ENCODE results near the gene ARGFX.
"Not testable (repeated sequence)": the region's sequence is repeated elsewhere in the genome, so short reads cannot be mapped to it uniquely, and the experiment has no call there.

ARGFX gene

DNA sequence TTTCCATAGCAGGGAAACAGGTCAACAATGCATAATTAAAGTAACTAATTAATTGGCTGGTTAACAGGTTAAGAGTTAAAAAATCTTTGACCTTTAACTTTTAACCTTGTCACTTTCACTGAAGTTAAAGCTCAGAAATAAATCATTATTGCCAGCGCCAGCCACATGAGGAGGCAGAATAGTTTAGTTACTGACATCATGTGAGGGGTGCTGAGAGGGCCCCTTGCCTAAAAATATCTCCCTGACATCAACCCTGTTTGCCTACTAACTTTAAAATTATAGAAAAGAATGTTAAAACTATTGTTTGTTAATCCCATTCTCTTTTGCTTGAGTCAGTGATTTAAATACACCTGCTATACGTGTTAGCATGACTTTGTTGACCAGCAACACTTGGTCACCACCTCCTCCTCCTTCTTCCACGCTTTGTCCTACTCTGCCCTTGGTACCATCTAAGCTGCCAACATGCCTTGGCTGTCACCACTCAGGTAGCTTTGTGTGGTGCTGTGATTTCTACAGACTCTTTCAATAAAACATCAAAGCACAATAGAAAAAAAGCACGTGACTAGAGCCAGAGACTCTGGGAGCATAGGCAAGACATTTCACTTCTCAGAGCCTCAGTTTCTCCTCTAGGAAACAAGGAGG, 28.1 kb downstream of the ARGFX start:
- DNase-seq (ENCODE audit: low read depth) = no peak
- no peak overlapping the region for H3K4me3 ChIP-seq (ENCODE audit: low read depth, low read length)

DNA sequence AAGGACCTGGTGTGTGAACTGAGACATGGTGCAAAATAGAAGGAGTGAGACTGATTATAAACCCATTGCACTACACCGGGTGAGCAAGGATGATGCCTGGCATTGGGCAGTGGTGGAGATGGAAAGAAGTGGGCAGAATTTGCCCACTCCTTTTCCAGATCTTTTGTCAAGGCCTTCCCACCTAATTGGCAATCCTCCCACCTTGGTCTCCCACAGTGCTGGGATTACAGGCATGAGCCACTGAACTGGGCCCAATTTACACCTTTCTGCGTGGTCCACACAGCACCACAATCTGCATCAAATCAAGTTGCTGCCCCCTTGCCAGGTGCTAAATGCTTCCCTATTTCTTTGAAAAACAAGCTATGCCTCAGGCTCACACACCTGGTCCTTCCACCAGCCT, 30.8 kb downstream of the ARGFX start:
- DNase-seq (ENCODE audit: low read depth) = no peak
- H3K4me3 ChIP-seq (ENCODE audit: low read depth, low read length) = no peak overlapping the region

DNA sequence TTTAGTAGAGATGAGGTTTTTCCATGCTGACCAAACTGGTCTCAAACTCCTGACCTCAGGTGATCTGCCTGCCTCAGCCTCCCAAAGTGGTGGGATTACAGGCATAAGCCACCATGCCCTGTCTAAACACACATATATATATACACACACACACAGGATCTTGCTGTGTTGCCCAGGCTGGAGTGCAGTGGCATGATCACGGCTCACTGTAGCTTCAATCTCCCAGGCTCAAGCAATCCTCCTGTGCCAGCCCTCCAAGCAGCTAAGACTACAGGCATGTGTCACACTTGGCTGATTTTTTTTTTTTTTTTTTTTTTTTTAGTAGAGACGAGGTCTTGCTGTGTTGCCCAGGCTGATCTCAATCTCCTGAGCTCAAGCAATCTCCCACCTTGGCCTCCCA, 32.2 kb downstream of the ARGFX start:
- H3K4me3 ChIP-seq (ENCODE audit: low read depth, low read length); DNase-seq (ENCODE audit: low read depth): not testable (repeated sequence)

DNA sequence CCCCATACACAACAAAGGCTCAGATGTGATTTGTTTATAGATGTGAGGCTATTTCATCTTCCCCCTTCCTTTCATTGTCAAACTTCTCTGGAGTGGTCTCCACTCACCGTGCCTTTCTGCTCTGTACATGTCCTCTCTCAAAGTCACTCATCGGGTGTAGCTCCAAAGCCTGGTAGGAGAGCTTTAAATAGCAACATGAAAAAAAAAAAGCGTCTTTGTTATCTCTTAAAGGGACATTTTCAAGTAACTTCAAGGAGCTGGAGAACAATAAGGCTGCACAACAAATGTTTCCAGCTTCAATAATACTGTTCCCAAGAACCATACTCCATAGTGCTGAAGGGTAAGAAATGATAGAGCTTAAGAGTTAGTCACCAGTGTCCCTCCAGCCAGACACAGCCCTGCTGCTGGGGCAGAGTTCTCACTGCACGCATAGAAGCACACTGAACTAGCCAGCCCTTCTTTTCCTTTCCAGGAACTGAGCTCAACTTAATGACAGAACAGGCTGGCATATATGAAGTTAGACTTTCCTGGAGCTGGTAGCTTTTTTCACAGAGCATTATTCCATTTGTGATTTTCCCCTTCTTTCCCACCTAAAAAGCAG, 33.6 kb downstream of the ARGFX start:
- H3K4me3 ChIP-seq (ENCODE audit: low read depth, low read length) = no peak overlapping the region
- DNase-seq (ENCODE audit: low read depth) = no peak

DNA sequence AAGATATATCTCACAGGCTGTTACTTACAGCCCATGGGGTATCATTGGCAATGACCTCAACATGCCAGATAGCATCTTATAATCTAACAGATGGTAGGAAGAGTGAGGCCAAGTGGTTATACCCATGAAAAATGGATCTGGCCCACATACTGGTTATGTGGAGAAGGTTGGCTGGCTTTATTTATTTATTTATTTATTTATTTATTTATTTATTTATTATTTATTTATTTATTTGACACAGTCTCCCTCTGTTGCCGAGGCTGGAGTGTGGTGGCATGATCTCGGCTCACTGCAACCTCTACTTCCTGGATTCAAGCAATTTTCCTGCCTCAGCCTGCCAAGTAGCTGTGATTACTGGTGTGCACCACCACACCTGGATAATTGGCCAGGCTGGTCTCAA, 37.0 kb downstream of the ARGFX start:
- no peak for DNase-seq (ENCODE audit: low read depth)
- no peak overlapping the region for H3K4me3 ChIP-seq (ENCODE audit: low read depth, low read length)

- H3K4me3 ChIP-seq (ENCODE audit: low read depth, low read length) = no peak overlapping the region
- DNase-seq (ENCODE audit: low read depth) = no peak
Observed at GRCh38 chr3:121606106-121606505, 38.4 kb downstream of the ARGFX start.
